GM15510 (cell line): ENCODE results near the gene C19orf47.
A peak's percentile ranks its signal among the peaks of the same experiment; 100 is the strongest.

Experiments used
- POLR2A ChIP-seq: IDR thresholded peaks from 3 replicates; pipeline ENCODE4 v1.6.1; 2011; ENCODE audit warnings: borderline replicate concordance; ENCODE audit not compliant: insufficient read length; ENCODE audit errors: extremely low read depth

C19orf47 gene

DNA sequence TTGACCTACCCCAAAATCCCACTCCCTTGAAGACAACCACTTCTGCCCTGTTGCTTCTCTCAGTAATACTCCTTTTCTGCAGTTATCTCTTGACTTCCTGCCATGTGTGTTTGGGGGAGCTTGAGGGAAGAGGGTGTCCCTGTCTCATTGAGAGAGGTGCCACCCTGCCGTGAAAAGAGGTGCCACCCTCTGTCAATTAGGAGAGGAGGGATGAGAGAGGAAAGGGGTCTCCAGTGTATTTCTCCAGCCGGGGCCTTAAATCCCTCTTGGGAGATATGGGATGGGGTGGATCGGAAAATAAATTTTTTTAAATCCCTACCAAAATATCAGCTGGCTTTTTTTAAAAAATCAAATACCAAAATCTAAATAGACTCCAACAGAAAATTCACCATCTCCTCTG is 16.8 kb upstream of the C19orf47 start:
- TF ChIP-seq POLR2A: no peak

- TF ChIP-seq POLR2A: no peak
These were observed 14.9 kb upstream of the C19orf47 start for GRCh38 chr19:40363069-40363468.

GRCh38 chr19:40362160-40362559 is 14.0 kb upstream of the C19orf47 start:
- no peak for TF ChIP-seq POLR2A

DNA sequence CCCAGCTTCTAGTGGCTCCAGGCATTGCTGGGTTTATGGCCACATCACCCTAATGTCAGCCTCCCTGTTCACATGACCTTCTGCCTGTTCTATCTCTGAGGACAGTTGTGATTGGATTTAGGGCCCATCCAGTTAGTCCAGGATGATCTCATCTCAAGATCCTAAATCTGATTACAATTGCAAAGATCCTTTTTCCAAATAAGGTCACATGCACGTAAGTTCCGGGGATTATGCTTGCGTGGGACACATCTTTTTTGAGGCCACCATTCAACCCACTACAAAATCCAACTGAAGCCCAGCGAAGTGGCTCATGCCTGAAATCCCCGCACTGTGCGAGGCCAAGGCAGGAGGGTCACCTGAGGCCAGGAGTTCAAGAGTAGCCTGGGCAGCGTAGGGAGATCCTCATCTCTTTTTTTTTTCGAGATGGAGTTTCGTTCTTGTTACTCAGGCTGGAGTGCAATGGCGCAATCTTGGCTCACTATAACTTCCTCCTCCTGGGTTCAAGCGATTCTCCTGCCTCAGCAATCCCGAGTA is 12.6 kb upstream of the C19orf47 start:
- no peak for TF ChIP-seq POLR2A

GRCh38 chr19:40360020-40360707 is 12.0 kb upstream of the C19orf47 start:
- no peak for TF ChIP-seq POLR2A

- no peak for TF ChIP-seq POLR2A
These were observed 10.6 kb upstream of the C19orf47 start for GRCh38 chr19:40358773-40359172.

DNA sequence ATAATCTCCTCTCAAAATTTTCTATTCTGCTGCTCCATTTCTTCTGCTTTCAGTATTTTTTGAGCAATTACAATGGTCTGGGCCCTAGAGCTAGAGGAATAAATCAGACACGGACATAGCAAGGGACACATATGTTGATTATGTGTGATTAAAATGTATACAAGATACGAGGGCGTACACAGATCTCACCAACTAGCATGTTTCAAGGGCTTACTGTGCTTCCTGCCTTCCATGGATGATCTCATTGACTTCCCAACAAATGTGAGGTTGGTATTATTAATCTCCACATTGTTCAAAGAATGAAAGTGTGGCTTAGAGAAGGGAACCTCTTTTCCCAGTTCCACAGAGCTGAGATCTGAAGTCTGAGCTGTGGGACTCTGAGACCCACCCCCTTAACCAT is 9.4 kb upstream of the C19orf47 start:
- TF ChIP-seq POLR2A: no peak

DNA sequence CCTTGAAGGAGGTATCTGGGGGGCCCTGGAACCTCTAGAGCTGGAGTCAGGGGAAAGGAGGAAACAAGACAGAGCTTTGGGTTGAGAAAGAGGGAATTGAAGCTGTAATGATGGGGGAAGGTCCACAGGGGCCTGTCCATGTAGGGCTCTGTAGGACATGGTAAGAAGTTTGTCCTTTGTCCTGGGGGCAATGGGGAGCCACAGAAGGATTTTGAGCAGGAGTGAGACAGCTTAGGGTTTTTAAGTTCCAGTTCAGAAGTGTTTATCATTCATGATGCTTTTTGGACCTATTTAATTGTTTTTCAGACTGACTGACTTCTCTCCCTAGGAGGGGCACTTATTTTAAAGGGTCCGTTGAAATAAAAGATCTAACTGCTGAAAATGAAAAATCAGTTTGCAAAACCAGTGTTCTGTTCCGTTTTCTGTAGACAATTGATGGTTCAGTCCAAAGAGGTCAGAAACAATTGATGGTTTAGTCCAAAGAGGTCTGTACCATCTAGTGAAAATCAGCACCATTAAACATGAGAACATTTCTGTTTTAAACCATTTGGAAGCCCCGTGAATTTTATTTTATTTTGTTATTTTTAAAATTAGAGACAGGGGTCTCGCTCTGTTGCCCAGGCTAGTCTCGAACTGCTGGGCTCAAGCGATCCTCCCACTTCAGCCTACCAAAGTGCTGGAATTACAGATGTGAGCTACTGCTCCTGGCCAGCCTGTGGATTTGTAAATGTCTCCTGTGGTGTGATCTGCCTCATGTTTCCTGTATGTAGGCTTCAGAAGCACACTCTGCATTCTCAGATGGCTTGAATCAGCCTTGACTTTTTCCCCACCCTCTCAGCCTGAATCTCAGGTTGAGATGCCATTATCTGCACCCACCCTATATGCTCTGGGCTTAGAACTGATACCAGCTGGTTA is 8.7 kb upstream of the C19orf47 start:
- TF ChIP-seq POLR2A: no peak

- TF ChIP-seq POLR2A: peak; percentile 15
These were observed 7.9 kb upstream of the C19orf47 start for GRCh38 chr19:40355975-40356680.

GRCh38 chr19:40348961-40349507 is 837 bp upstream of the C19orf47 start:
- TF ChIP-seq POLR2A: no peak

- TF ChIP-seq POLR2A: no peak
These were observed 3.8 kb downstream of the C19orf47 start for GRCh38 chr19:40344422-40344821.

DNA sequence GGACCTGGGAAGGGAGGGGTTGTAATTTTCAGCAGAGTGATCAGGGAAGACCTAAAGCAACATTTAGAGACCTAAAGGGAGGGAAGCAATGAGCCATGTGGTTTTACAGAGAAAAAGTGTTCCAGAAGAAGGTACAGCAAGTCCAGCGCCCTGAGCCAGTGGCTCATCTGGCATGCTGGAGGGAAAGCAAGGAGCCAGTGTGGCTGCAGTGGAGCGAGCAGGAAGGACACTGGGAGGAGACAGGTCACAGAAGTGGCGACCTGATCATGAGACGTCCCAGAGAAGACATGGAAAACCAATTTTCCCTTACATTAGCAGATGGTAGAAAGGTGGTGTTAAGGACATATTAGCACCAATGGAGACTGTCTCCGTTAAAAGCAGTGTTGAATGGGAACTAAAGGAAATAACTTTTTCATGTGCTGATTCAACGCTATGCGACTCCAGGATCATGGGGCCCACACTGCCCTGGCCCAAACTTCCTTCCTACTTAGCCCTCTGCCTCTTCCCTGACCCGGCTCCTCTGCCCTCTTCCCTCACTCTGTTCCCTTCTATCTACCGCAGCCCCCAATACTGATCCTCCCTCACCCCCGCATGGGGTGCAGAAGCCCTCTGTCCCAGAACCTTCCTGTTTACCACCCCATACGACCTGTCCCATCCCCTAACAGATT is 5.4 kb downstream of the C19orf47 start:
- no peak for TF ChIP-seq POLR2A

DNA sequence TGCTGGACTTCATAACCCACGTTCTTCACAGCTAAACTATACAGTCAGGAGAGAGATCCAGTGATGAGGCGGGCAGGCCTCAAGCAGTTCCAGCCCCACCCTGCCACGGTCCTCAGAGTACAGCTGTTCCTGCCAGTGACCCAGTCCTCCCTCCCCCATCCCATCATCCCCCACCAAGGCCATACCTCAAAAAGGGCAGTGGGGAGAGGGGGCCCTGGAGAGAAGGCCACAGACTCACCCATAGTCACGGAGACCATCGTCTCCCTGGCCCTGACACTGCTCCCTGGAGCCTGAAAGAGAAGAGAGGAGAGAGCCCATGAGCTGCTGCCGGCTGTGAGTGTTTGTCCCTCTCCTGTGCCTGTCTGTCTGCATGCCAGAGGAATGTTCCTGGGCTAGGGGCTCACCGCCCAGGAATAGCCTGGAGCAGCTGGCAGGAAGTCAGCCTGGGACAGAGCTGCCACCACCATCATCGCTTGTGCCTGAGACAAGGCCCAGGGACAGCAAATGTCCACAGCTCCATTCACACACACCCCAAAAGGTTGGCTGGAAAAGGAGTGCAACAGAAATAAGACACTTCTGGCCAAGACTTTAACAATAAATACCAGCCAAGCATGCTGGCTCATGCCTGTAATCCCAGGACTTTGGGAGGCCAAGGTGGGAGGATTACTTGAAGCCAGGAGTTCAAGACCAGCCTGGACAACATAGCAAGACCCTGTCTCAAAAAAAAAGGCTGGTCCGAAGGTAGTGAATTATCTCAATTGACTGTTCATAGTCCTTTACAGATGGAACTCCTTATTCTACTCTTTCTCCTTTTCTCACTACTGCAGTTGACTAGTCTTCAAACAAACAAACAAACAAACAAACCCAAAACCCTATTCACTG is 6.4 kb downstream of the C19orf47 start:
- no peak for TF ChIP-seq POLR2A
